ENCODE measurements around the gene F7. TPM values are rescaled to one million over a fixed set of nuclear protein-coding genes. Genes with fewer than 3 reads are reported as not detected.

The F7 gene
- total RNA-seq, 6 experiments from 2014 or later = 42.9 to 147 (median 84.2) TPM

DNA sequence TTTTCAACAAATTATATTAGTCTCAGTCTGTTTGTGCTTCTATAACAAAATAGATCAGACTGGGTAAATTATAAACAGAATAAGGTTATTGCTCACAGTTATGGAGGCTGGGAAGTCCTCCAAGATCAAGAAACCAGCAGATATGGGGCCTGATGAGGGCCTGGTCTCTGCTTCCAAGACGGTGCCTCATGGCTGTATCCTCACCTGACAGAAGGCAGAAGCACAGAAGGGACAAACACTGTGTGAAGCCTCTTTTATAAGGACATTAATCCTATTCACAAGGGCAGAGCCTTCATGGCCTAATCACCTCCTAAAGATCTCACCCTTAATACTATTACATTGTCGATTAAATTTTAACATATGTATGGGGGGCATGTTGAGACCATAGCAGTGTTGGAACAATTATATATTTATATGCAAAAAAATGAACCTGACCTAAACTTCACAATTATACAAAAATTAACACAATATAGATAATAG, 29.7 kb downstream of the F7 start:
- DNase-seq = no peak

DNA sequence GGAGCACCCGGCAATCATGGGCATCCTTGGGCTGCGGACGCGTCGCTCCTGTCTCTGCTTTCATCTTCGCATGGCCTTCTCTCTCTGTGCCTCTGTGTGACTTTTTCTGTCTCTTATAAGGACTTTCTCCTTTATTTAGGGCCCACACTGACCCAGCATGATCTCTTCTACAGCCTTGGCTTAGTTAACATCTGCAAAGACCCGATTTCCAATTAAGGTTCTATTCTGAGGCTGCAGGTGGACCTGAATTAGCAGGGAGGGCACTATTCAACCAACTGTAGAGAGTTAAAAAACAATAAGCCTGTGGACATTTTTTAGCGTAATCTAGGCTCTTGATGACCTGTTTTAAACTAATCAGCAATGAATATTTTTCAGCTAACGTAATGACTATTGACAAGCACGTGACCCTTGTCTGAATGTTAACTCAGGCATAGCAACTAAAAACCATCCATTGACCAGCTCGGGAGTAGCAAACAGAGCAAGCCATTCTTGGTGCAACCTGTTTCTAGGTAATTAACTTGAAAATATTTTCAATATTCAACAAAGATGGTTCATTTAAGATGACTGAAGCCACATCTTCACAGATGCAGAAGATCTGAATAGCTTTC, 32.2 kb downstream of the F7 start:
- Histone ChIP-seq H3K36me3 (peaks cover 0 to 6% (median 0%) of the 10 kb centered on the region in 4 donors), H3K27ac (peak overlapping the region in 2 of 3 donors; percentile 56 to 68), H3K4me1 (peaks cover 0 to 28% (median 0%) of the 10 kb centered on the region in 4 donors), H3K9me3 (no peaks in the 10 kb centered on the region), H3K4me3 (no peak overlapping the region), H3K27me3 (no peaks in the 10 kb centered on the region)
- 68% methylated on average over 10 of the region's 11 CpGs for WGBS (ENCODE audit: insufficient coverage, low coverage, low lambda C conversion rate, missing lambda C conversion rate)
- ATAC-seq (peak in 2 of 4 donors; percentile 51 to 56), DNase-seq (no peak)
- intact Hi-C loops (cut with DNase I) = no loop called here
- no peak for TF ChIP-seq POLR2A (IDR thresholded peaks at IDR 0.05)
- TF ChIP-seq, protein P1, sequence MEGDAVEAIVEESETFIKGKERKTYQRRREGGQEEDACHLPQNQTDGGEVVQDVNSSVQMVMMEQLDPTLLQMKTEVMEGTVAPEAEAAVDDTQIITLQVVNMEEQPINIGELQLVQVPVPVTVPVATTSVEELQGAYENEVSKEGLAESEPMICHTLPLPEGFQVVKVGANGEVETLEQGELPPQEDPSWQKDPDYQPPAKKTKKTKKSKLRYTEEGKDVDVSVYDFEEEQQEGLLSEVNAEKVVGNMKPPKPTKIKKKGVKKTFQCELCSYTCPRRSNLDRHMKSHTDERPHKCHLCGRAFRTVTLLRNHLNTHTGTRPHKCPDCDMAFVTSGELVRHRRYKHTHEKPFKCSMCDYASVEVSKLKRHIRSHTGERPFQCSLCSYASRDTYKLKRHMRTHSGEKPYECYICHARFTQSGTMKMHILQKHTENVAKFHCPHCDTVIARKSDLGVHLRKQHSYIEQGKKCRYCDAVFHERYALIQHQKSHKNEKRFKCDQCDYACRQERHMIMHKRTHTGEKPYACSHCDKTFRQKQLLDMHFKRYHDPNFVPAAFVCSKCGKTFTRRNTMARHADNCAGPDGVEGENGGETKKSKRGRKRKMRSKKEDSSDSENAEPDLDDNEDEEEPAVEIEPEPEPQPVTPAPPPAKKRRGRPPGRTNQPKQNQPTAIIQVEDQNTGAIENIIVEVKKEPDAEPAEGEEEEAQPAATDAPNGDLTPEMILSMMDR (IDR thresholded peaks at IDR 0.05) = no peak

More for the DNA sequence above, 29.7 kb downstream of the F7 start:
- Histone ChIP-seq H3K27me3 (no peaks in the 10 kb centered on the region), H3K4me3 (no peak overlapping the region), H3K9me3 (no peaks in the 10 kb centered on the region), H3K4me1 (peaks cover 0 to 28% (median 0%) of the 10 kb centered on the region in 4 donors), H3K36me3 (peaks cover 0 to 14% (median 0%) of the 10 kb centered on the region in 4 donors), H3K27ac (no peak overlapping the region)
- no peak for TF ChIP-seq POLR2A (IDR thresholded peaks at IDR 0.05)
- TF ChIP-seq, protein P1 (IDR thresholded peaks at IDR 0.05) = no peak
- ATAC-seq = no peak
- intact Hi-C loops (cut with DNase I) = no loop called here
- WGBS (ENCODE audit: insufficient coverage, low coverage, low lambda C conversion rate, missing lambda C conversion rate) = 68% methylated on average over 2 of the region's 2 CpGs

GRCh38 chr13:113138792-113139551, 33.4 kb downstream of the F7 start:
- DNase-seq = peak in 2 of 3 donors; percentile 44 to 57
- 34% methylated on average over 13 of the region's 16 CpGs for WGBS (ENCODE audit: insufficient coverage, low coverage, low lambda C conversion rate, missing lambda C conversion rate)
- peak; percentile 65 to 77 (median 72) for ATAC-seq

GRCh38 chr13:113139577-113139976, 34.0 kb downstream of the F7 start:
- Histone ChIP-seq H3K9me3 (no peaks in the 10 kb centered on the region), H3K4me3 (no peak overlapping the region), H3K27me3 (no peaks in the 10 kb centered on the region), H3K4me1 (peaks cover 0 to 28% (median 0%) of the 10 kb centered on the region in 4 donors), H3K27ac (peak overlapping the region; percentile 42 to 68 (median 68)), H3K36me3 (peaks cover 0 to 12% (median 0%) of the 10 kb centered on the region in 4 donors)
- 47% methylated on average over 5 of the region's 5 CpGs for WGBS (ENCODE audit: insufficient coverage, low coverage, low lambda C conversion rate, missing lambda C conversion rate)
- ATAC-seq (peak in 3 of 4 donors; percentile 34 to 52 (median 43)), DNase-seq (no peak)
- TF ChIP-seq, protein P1 (IDR thresholded peaks at IDR 0.05) = no peak
- no peak for TF ChIP-seq POLR2A (IDR thresholded peaks at IDR 0.05)
- intact Hi-C loops (cut with DNase I) = no loop called here

More at GRCh38 chr13:113138792-113139551, 33.4 kb downstream of the F7 start:
- Histone ChIP-seq H3K4me1 (peaks cover 0 to 28% (median 0%) of the 10 kb centered on the region in 4 donors), H3K4me3 (no peak overlapping the region), H3K27me3 (no peaks in the 10 kb centered on the region), H3K27ac (peak overlapping the region; percentile 42 to 68 (median 68)), H3K36me3 (peaks cover 0 to 6% (median 0%) of the 10 kb centered on the region in 4 donors), H3K9me3 (no peaks in the 10 kb centered on the region)
- peak; percentile 39 for TF ChIP-seq POLR2A (IDR thresholded peaks at IDR 0.05)
- TF ChIP-seq, protein P1 (IDR thresholded peaks at IDR 0.05) = no peak
- intact Hi-C loops (cut with DNase I) = no loop called here
